ENCODE data around the gene COPS7A. TPM values are rescaled to one million over a fixed set of nuclear protein-coding genes. Genes with fewer than 3 reads are reported as not detected.

Gene COPS7A, protein sequence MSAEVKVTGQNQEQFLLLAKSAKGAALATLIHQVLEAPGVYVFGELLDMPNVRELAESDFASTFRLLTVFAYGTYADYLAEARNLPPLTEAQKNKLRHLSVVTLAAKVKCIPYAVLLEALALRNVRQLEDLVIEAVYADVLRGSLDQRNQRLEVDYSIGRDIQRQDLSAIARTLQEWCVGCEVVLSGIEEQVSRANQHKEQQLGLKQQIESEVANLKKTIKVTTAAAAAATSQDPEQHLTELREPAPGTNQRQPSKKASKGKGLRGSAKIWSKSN
- total RNA-seq (2013): 48.1 TPM
- polyA plus RNA-seq: 10 to 100 TPM; 70.1 to 77.1 (median 72.3) TPM
- 39.6 and 44.7 TPM in 2 replicates for polyA minus RNA-seq
- 12.4 to 24.4 (median 17.1) reads per million in 11 experiments for total RNA-seq

- Mint-ChIP-seq H3K4me1 (peaks cover 18% of the 10 kb centered on the region), H3K27me3 (ENCODE audit: low read depth in 3 of 3) (peaks cover 0 to 3% (median 1%) of the 10 kb centered on the region in 3 donors), H3K27ac (peak within 1 kb of the TSS; percentile 93 to 99 (median 98)), H3K9me3 (peaks cover 0 to 2% (median 0%) of the 10 kb centered on the region in 7 donors), H3K36me3 (peaks cover 24 to 31% of the 10 kb centered on the region in 2 donors), H3K4me3 (peak within 1 kb of the TSS; percentile 93 to 99)
- Histone ChIP-seq H4K20me1 (ENCODE audit: insufficient read depth, low read length) (peaks cover 5% of the 10 kb centered on the region), H3K27me3 (ENCODE audit: control insufficient read depth in 2 of 2, insufficient read depth in 2 of 2, low read length in 2 of 2) (no peaks in the 10 kb centered on the region), H3K4me3 (replicated peaks in 1 of 3; ENCODE audit: low read depth in 2 of 3, low read length in 3 of 3) (peak within 1 kb of the TSS; percentile 52 to 85 (median 81)), H3K9me3 (replicated peaks in 1 of 2; ENCODE audit: control insufficient read depth in 1 of 2, insufficient read depth in 1 of 2, low read length in 2 of 2) (no peaks in the 10 kb centered on the region), H3K27ac (ENCODE audit: low read depth in 1 of 2, low read length in 2 of 2) (peak within 1 kb of the TSS; percentile 97 to 98), H2AFZ (ENCODE audit: insufficient read depth, low read depth, low read length, poor library complexity, severe bottlenecking) (peak within 1 kb of the TSS; percentile 91), H3K4me2 (replicated peaks; ENCODE audit: extremely low read depth, low read length, poor library complexity, severe bottlenecking) (peak within 1 kb of the TSS; percentile 93), H3K79me2 (ENCODE audit: insufficient read depth, low read length) (peaks cover 19% of the 10 kb centered on the region), H3K36me3 (replicated peaks in 1 of 2; ENCODE audit: control insufficient read depth in 1 of 2, insufficient read depth in 2 of 2, low read length in 2 of 2) (peaks cover 16 to 27% of the 10 kb centered on the region in 2 donors), H3K4me1 (ENCODE audit: control insufficient read depth in 1 of 2, insufficient read depth in 2 of 2, low read length in 2 of 2) (peaks cover 14 to 17% of the 10 kb centered on the region in 2 donors), H3K9ac (ENCODE audit: insufficient read depth, low read length, poor library complexity, severe bottlenecking) (peak within 1 kb of the TSS; percentile 88)
- TF ChIP-seq, protein P1, sequence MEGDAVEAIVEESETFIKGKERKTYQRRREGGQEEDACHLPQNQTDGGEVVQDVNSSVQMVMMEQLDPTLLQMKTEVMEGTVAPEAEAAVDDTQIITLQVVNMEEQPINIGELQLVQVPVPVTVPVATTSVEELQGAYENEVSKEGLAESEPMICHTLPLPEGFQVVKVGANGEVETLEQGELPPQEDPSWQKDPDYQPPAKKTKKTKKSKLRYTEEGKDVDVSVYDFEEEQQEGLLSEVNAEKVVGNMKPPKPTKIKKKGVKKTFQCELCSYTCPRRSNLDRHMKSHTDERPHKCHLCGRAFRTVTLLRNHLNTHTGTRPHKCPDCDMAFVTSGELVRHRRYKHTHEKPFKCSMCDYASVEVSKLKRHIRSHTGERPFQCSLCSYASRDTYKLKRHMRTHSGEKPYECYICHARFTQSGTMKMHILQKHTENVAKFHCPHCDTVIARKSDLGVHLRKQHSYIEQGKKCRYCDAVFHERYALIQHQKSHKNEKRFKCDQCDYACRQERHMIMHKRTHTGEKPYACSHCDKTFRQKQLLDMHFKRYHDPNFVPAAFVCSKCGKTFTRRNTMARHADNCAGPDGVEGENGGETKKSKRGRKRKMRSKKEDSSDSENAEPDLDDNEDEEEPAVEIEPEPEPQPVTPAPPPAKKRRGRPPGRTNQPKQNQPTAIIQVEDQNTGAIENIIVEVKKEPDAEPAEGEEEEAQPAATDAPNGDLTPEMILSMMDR (IDR thresholded peaks at IDR 0.05): no peak
- intact Hi-C loops (cut with micrococcal nuclease): loop anchor here (2.0 to 10.0 kb wide), 2 partner anchors 59 to 61 kb away; partner anchors contain the start of gene ING4 (in 2 of the 2)
- WGBS (ENCODE audit: insufficient coverage): under 1% methylated on average over 43 of the region's 49 CpGs
- peak; percentile 91 to 96 (median 94) for DNase-seq
These were observed at the start of gene COPS7A for GRCh38 chr12:6723607-6724408. Gene COPS7A (plus strand): TSS chr12:6724046. CDS start chr12:6724657, 611 bp downstream.

DNA sequence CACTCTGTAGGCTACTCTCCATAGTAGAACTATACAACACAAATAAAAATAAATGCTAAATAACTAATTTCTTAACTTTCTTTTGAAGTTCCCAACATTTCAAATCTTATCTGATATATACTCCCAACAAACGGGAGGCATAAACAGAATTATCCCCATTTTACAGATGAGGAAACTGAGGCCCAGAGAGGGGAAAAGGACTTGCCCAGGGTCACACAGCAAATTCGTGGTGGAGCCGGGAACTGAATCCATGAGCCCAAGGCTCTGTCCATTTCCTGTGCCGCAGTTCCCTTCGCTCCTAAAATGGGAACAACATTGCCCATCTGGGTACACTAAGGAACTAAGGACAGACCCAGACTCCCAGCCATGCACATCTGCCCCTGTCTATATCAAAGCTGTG is 46.9 kb upstream of the COPS7A start:
- Histone ChIP-seq H3K4me2 (replicated peaks; ENCODE audit: extremely low read depth, low read length, poor library complexity, severe bottlenecking) (no peak overlapping the region), H3K27me3 (ENCODE audit: control insufficient read depth in 2 of 2, insufficient read depth in 2 of 2, low read length in 2 of 2) (no peaks in the 10 kb centered on the region), H3K79me2 (ENCODE audit: insufficient read depth, low read length) (peaks cover 42% of the 10 kb centered on the region), H3K9me3 (replicated peaks in 1 of 2; ENCODE audit: control insufficient read depth in 1 of 2, insufficient read depth in 1 of 2, low read length in 2 of 2) (no peaks in the 10 kb centered on the region), H3K9ac (ENCODE audit: insufficient read depth, low read length, poor library complexity, severe bottlenecking) (no peak overlapping the region), H3K4me3 (replicated peaks in 1 of 3; ENCODE audit: low read depth in 2 of 3, low read length in 3 of 3) (no peak overlapping the region), H3K36me3 (replicated peaks in 1 of 2; ENCODE audit: control insufficient read depth in 1 of 2, insufficient read depth in 2 of 2, low read length in 2 of 2) (peaks cover 85 to 100% of the 10 kb centered on the region in 2 donors), H3K27ac (ENCODE audit: low read depth in 1 of 2, low read length in 2 of 2) (no peak overlapping the region), H2AFZ (ENCODE audit: insufficient read depth, low read depth, low read length, poor library complexity, severe bottlenecking) (no peak overlapping the region), H4K20me1 (ENCODE audit: insufficient read depth, low read length) (peaks cover 56% of the 10 kb centered on the region), H3K4me1 (ENCODE audit: control insufficient read depth in 1 of 2, insufficient read depth in 2 of 2, low read length in 2 of 2) (no peaks in the 10 kb centered on the region)
- H3K27ac Mint-ChIP-seq: peak overlapping the region in 1 of 7 donors; percentile 59
- intact Hi-C loops (cut with micrococcal nuclease): no loop called here
- TF ChIP-seq, protein P1 (IDR thresholded peaks at IDR 0.05): no peak
- H3K4me1 Mint-ChIP-seq: peaks cover 5% of the 10 kb centered on the region
- H3K4me3 Mint-ChIP-seq: no peak overlapping the region
- no peak for DNase-seq
- WGBS (ENCODE audit: insufficient coverage): 93% methylated on average over 4 of the region's 5 CpGs
- no peaks in the 10 kb centered on the region for H3K9me3 Mint-ChIP-seq
- peaks cover 73 to 91% of the 10 kb centered on the region in 2 donors for H3K36me3 Mint-ChIP-seq
- H3K27me3 Mint-ChIP-seq (ENCODE audit: low read depth in 3 of 3): peaks cover 0 to 3% (median 0%) of the 10 kb centered on the region in 3 donors

All from CD14-positive monocyte (primary cell).